WERI-Rb-1 (cell line): Measurements from ENCODE around the gene ARHGAP10.

Experiments
- DNase-seq: peaks from one replicate; pipeline ENCODE4 v3.0.0-alpha.2; 2020
- H3K27ac ChIP-seq: fragments of 250-450 bp; sonication (Bioruptor Pico); 2 replicates; pipeline ENCODE4 v1.5.1; 2020; ENCODE audit warnings: mild to moderate bottlenecking, moderate library complexity
- H3K27me3 ChIP-seq: fragments of 250-450 bp; sonication (Bioruptor Pico); 2 replicates; pipeline ENCODE4 v1.5.1; 2021; ENCODE audit warnings: mild to moderate bottlenecking, low read depth, moderate library complexity; ENCODE audit not compliant: insufficient read depth, severe bottlenecking
- H3K36me3 ChIP-seq: fragments of 250-450 bp; sonication (Bioruptor Pico); 2 replicates; pipeline ENCODE4 v1.5.1; 2020; ENCODE audit warnings: mild to moderate bottlenecking, moderate library complexity
- H3K4me3 ChIP-seq: 2 replicates; pipeline ENCODE4 v1.5.1; 2011; ENCODE audit warnings: low read depth, mild to moderate bottlenecking, control low read depth, low read length
- H3K9me3 ChIP-seq: fragments of 250-450 bp; sonication (Bioruptor Pico); 2 replicates; pipeline ENCODE4 v1.5.1; 2021; ENCODE audit warnings: mild to moderate bottlenecking, moderate library complexity; ENCODE audit not compliant: severe bottlenecking
- TF ChIP-seq, protein P1 (sequence below): IDR thresholded peaks from 2 replicates; pipeline ENCODE4 v1.5.1; 2011; ENCODE audit warnings: low read depth, mild to moderate bottlenecking, control low read depth, inconsistent platforms, low read length

ARHGAP10 gene

DNA sequence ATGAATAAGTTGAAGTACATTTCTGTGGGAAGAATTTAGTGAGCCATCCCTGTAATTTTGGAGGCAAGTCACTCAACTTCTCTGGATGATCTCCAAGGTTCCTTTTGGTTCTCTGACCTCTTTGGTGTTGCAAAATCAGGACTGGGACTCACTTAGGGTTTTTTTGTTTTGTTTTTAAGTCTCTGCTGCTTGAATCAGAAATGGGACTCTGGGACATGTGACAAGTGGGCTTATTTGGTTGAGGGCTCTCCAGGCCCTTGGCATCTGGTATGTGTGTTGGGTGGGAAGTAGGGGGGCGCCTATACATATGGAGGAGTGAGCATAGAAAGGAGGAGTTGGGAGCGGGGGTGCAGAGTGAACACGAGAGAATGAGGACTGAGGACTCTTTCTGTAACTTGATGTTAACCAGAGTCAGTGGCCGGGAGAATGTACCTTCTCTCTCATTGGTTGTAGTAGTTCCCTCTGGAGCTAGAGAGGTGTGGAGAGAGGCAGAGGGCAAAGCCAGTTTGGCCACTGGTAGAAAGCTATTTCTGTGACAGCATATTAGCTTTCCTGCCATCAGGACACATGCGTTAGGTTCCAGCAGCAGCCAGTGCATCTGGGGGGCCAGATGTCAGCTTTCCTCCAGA, 1.9 kb downstream of the ARHGAP10 start:
- Histone ChIP-seq H3K27me3 (no peaks in the 10 kb centered on the region), H3K27ac (peak overlapping the region; percentile 96), H3K4me3 (peak overlapping the region; percentile 80), H3K36me3 (peaks cover 4% of the 10 kb centered on the region), H3K9me3 (no peaks in the 10 kb centered on the region)
- DNase-seq: peak; percentile 59
- TF ChIP-seq, protein P1, sequence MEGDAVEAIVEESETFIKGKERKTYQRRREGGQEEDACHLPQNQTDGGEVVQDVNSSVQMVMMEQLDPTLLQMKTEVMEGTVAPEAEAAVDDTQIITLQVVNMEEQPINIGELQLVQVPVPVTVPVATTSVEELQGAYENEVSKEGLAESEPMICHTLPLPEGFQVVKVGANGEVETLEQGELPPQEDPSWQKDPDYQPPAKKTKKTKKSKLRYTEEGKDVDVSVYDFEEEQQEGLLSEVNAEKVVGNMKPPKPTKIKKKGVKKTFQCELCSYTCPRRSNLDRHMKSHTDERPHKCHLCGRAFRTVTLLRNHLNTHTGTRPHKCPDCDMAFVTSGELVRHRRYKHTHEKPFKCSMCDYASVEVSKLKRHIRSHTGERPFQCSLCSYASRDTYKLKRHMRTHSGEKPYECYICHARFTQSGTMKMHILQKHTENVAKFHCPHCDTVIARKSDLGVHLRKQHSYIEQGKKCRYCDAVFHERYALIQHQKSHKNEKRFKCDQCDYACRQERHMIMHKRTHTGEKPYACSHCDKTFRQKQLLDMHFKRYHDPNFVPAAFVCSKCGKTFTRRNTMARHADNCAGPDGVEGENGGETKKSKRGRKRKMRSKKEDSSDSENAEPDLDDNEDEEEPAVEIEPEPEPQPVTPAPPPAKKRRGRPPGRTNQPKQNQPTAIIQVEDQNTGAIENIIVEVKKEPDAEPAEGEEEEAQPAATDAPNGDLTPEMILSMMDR: no peak

DNA sequence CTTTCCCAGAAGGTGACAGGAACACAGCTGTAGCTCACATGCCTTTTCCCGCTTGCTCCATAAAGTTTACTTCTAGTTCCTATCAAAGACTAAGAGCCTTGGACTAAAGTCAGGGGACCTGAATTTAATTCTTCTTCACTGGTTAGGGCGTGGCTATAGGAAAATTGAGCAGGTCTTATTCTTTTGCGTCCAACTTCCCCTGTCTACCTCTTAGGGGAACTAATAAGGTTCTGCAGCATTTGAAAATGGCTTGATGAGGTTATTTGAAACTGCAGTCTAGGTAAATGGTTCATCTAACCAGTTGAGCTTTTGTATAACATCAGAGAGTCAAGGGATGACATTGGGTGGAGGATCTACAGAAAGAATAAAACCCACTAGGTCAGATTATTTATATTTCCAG, 2.6 kb downstream of the ARHGAP10 start:
- H3K9me3 ChIP-seq: no peaks in the 10 kb centered on the region
- H3K27ac ChIP-seq: no peak overlapping the region
- DNase-seq: no peak
- TF ChIP-seq, protein P1: no peak
- H3K4me3 ChIP-seq: no peak overlapping the region
- H3K27me3 ChIP-seq: no peaks in the 10 kb centered on the region
- peaks cover 4% of the 10 kb centered on the region for H3K36me3 ChIP-seq

DNA sequence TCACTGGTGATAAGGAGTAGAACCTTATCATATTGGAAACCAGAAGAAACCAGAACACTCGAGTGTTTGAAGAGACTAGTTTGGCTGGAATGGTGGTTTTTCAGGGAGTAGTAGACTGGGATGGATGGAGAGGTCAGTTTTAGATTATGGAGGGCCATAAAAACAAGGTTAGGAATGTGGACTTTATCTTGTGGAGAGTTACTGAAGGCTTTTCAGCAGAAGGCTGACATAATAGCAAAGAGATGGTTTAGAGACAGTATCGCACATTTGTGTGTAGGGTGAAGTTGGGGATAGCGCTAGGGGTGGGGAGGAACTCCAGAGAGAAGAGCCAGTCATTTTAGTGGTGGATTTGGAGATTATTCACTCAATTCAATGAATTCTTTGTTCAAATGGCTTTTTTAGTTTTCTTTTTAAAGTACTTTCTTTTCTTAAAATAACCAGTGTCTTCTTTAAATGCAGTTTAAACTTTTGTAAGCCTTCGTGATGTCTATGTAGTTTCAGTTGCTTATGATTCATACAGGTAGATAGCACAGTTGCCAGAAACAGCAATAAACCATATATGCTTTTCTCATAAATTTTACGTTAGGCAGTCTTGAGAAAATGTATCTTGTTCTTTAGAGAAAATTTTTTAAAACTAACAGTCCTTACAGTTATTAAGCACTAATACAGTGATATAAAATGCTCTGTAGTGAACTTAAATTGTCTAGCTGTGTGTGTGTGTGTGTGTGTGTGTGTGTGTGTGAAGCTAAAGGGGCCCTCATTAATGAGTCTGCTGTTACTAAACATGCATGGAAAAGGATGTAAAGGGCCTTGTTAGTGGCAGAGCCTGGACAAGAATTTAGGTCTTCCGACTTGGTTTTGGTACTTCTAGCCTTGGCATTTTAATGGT, 3.8 kb downstream of the ARHGAP10 start:
- Histone ChIP-seq H3K9me3 (no peaks in the 10 kb centered on the region), H3K27me3 (no peaks in the 10 kb centered on the region), H3K4me3 (no peak overlapping the region), H3K27ac (no peak overlapping the region), H3K36me3 (peaks cover 4% of the 10 kb centered on the region)
- TF ChIP-seq, protein P1: no peak
- no peak for DNase-seq

DNA sequence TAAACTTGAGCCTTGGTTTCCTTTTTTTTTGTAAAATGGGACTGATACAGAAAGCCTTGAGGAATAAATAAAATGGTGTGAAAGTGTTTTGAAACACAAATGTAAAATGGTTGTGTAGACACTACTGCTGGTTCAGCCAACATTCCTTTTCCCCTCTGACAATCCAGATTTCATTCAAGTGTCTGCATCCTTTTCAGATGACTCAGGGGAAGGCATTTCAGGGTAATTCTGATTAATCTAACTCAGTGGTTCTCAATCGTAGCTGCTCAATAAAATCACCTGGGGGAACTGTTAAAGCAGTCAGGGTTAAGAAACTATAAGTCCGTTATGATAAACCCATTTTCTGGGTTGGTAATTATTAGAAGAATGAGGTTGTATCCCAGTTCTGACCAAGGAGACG, 4.6 kb downstream of the ARHGAP10 start:
- no peak overlapping the region for H3K4me3 ChIP-seq
- H3K27me3 ChIP-seq: no peaks in the 10 kb centered on the region
- TF ChIP-seq, protein P1: no peak
- no peaks in the 10 kb centered on the region for H3K9me3 ChIP-seq
- no peak overlapping the region for H3K27ac ChIP-seq
- DNase-seq: no peak
- peaks cover 4% of the 10 kb centered on the region for H3K36me3 ChIP-seq

DNA sequence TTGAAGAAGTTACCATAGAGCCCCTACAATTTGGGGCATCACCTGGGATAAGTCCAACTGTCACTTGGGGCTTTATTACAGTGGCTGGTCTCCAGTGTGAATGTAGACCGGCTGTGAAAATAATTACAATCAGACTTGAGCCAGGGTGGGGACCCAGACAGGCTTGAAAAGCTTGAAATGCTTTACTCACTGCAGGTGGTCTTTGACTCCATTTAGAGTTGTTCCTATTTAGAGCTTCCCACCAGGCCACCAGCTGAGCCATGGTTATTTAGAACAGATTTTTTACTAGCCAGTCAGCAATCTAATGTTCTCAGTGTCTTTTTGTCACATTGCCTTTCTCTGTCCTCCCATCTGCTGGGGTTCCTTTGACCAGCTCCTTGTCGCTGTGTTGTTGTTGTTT, 5.7 kb downstream of the ARHGAP10 start:
- DNase-seq: peak; percentile 58
- Histone ChIP-seq H3K9me3 (no peaks in the 10 kb centered on the region), H3K27ac (peak overlapping the region; percentile 57), H3K27me3 (no peaks in the 10 kb centered on the region), H3K36me3 (no peaks in the 10 kb centered on the region), H3K4me3 (no peak overlapping the region)
- TF ChIP-seq, protein P1: no peak
